GM18873 (cell line): Measurements from ENCODE around the gene SKOR2.

ENCODE experiments used
- ATAC-seq: cut with Tn5 transposase; IDR thresholded peaks from one replicate; pipeline ENCODE4 v1.9.1; 2021; ENCODE audit warnings: mild to moderate bottlenecking, moderate library complexity, moderate number of reproducible peaks; ENCODE audit not compliant: unreplicated experiment, low FRiP score

SKOR2 gene

GRCh38 chr18:47260120-47260923, 8.9 kb upstream of the SKOR2 start:
- no peak for ATAC-seq

GRCh38 chr18:47254341-47254939, 3.0 kb upstream of the SKOR2 start:
- ATAC-seq, result no peak

GRCh38 chr18:47253101-47253654, 1.7 kb upstream of the SKOR2 start:
- no peak for ATAC-seq

GRCh38 chr18:47250391-47251046, 941 bp downstream of the SKOR2 start:
- no peak for ATAC-seq

GRCh38 chr18:47249314-47249981, 2.0 kb downstream of the SKOR2 start:
- no peak for ATAC-seq

GRCh38 chr18:47248604-47249313, 2.7 kb downstream of the SKOR2 start:
- ATAC-seq, result no peak

- no peak for ATAC-seq
These were observed 3.3 kb downstream of the SKOR2 start for GRCh38 chr18:47248115-47248603.

- no peak for ATAC-seq
These were observed 3.9 kb downstream of the SKOR2 start for GRCh38 chr18:47247416-47248114.

- ATAC-seq, result no peak
These were observed 4.4 kb downstream of the SKOR2 start for GRCh38 chr18:47247036-47247415.

GRCh38 chr18:47246027-47246971, 5.2 kb downstream of the SKOR2 start:
- ATAC-seq, result no peak

GRCh38 chr18:47244086-47244485, 7.4 kb downstream of the SKOR2 start:
- ATAC-seq, result no peak

GRCh38 chr18:47235096-47235495, 16.4 kb downstream of the SKOR2 start:
- ATAC-seq, result no peak

GRCh38 chr18:47226660-47227059, 24.8 kb downstream of the SKOR2 start:
- ATAC-seq, result no peak

- ATAC-seq, result no peak
These were observed 35.8 kb downstream of the SKOR2 start for GRCh38 chr18:47215554-47216138.

GRCh38 chr18:47209171-47209570, 42.3 kb downstream of the SKOR2 start:
- no peak for ATAC-seq

- no peak for ATAC-seq
These were observed 44.4 kb downstream of the SKOR2 start for GRCh38 chr18:47206945-47207637.

GRCh38 chr18:47204908-47205522, 46.4 kb downstream of the SKOR2 start:
- ATAC-seq, result no peak
